Stimulated activated CD4-positive, alpha-beta T cell treated with anti-CD3 and anti-CD28 coated beads, Interleukin-12 subunit alpha, Interleukin-12 subunit beta, amount 100 ng/mL, for 4 hours (primary cell): ENCODE results near the gene PIK3CB.
"Not testable (repeated sequence)": the region's sequence is repeated elsewhere in the genome, so short reads cannot be mapped to it uniquely, and the experiment has no call there.

Experiments
- DNase-seq: peaks from one replicate; pipeline ENCODE4 v3.0.0-alpha.2; 2020

Gene PIK3CB

DNA sequence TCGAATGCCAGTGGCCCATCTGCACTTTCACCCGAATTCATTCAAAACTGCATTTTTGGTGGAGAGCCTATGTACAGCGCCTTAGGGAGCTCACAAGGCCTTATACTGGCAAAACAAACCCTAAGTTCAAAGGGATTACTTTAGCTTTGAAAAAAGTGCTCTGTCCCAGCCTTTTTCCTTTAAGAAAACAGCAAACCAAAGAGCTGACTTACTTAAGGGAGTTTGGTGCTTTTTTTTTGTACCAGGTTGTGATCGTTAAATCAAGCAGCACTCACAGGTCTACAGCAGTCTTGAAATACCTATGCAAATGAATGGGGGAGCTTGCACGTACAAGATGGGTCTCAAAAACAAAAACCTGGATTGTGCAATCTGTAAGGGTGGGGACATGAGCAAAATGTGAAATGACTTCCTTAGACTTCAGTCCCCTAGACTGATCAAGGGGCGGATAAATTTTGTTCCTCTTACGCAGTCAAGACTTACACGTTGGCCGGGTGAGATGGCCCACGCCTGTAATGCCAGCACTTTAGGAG, 11.6 kb upstream of the PIK3CB start:
- no peak for DNase-seq

DNA sequence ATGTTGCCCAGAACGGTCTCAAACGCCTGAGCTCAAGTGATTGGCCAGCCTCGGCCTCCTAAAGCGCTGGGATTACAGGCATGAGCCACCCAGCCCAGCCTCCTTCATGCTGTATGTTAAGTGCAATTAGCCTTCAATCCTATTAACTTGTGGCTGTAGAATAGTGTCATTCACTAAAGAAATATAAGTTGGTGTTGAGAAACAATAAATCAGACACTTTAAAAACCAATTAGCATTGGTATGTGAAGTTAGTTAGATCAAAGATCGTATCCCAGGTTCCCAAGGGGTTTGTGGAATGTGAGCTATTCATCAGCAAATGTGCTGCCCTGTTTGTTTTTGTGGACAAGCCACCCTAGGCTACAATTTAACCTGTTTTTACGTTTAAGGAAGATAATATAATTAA, 11.0 kb upstream of the PIK3CB start:
- DNase-seq: no peak

DNA sequence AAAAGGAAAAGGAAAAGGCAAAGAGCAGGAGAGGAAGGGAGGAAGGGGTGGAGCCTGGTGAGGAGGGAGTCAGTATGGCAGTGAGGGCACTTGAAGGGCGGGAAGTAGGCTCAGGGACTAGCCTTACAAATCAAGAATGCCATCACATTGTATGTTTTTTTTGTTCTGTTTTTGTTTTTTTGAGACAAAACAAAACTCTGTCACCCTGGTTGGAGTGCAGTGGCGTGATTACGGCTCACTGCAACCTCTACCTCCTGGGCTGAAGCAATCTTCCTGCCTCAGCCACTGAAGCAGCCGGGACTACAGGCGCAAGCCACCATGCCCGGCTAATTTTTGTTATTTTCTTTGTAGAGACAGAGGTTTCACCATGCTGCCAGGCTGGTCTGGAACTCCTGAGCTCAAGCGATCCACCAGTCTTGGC, 10.5 kb upstream of the PIK3CB start:
- no peak for DNase-seq

DNA sequence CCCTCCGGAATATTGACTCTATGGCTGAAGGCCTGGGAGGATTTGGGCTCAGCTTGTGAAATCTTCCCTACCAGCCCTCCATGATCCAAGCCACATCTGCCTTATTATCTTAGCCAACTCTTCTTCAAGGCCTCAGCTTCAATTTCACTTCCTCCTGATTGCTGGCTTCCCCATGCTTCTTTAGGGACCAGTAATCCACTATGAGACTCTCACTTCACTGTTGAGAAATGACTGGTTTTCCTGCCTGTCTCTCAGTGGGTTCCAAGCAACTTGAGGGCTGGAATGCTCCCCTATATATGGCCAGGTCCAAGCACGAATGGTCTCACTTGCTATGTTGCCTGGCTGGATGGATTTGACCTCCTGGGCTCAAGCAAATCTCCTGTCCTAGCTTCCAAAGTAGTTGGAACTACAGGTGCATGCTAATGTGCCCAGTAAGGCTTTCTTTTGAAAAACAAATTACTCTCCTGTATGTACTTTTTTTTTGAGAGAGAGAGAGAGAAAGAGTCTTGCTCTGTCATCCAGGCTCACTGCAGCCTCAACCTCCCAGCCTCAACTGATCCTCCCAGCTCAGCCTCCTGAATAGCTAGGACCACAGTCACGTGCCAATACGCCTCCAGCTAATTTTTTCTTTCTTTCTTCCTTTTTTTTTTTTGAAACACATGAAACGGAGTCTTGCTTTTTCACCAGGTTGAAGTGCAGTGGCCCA, 7.9 kb upstream of the PIK3CB start:
- DNase-seq: no peak

DNA sequence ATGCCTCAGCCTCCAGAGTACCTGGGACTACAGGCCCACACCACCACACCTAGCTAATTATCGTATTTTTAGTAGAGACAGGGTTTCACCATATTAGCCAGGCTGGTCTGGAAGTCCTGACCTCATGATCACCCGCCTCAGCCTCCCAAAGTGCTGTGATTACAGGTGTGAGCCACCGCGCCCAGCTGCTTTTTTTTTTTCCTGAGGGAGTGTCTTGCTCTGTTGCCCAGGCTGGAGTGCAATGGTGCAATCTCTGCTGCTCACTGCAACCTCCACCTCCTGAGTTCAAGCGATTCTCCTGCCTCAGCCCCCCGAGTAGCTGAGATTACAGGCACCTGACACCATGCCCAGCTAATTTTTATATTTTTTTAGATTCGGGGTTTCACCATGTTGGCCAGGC, 3.7 kb upstream of the PIK3CB start:
- DNase-seq: not testable (repeated sequence)

DNA sequence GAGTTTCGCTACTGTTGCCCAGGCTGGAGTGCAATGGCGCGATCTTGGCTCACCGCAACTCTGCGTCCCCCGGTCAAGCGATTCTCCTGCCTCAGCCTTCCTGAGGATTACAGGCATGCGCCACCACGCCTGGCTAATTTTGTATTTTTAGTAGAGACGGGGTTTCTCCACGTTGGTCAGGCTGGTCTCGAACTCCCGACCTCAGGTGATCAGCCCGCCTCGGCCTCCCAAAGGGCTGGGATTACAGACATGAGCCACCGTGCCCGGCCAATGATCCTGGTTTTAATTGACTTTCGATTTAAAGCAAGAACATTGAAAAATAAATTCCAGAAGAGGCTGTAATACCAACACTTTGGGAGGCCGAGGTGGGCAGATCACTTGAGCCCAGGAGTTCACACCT, 1.1 kb upstream of the PIK3CB start:
- DNase-seq: not testable (repeated sequence)

DNA sequence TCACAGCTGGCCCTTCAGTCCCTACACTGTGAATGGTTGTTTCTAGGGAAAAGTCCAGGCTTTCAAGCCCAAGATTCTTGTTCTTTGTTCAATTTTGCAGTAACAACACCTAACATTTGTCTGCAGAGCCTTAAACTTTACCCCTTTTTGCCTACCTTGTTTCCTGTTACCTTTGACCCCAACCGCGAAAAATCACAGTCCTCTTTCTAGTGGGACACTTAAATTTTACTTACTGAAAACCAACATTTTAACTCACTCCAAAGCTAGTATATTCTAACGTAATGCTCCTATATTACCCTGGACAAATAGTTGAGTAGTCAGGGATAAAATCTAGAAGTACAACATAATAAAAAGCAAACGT, 649 bp upstream of the PIK3CB start:
- no peak for DNase-seq

DNA sequence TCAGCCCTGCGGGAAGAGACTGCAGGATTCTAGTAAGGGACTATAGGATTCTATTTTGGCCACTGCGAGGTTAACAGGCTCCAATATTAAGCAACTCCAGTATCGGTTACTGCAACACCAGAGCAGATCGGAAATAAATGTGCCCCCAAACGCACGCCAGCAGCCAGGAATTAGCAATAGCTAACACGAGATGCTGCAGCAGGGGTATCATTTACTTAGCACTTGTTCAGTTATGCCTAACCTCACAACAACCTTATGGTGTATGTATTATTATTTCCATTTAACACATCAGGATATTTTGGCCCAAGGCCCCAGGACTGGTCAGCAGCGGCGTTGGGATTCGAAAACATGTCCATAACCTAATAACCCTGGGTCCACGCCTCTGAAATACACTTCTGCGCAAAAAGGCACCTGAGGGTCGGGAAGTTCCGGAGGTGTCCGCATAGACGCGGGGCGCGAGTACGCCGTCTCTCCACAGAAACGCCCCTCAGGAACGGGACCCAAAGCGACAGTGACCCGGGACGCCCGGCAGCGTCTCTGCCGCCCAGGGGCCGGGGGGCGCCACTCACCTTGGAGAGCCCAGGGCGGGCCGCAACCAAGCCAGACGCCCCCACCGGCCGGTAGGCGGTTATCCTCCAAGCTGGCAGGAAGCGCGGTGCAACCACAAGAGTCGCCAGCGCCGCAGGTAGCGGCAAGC, 681 bp downstream of the PIK3CB start:
- DNase-seq: peak; percentile 53

DNA sequence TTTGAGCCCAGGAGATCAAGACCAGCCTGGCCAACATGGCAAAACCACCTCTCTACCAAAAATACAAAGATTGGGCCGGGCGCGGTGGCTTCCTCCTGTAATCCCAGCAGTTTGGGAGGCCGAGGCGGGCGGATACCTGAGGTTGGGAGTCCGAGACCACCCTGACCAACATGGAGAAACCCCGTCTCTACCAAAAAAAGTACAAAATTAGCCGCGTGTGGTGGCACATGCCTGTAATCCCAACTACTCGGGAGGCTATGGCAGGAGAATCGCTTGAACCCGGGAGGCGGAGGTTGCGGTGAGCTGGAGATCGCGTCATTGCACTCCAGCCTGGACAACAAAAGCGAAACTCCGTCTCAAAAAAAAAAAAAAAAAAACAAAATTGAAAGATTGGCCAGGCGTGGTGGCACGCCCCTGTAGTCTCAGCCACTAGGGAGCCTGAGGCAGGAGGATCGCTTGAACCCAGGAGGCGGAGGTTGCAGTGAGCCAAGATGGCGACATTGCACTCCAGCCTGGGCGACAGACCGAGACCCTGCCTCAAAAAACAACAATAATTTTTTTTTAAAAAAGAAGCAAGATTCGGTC, 2.2 kb downstream of the PIK3CB start:
- DNase-seq: not testable (repeated sequence)

DNA sequence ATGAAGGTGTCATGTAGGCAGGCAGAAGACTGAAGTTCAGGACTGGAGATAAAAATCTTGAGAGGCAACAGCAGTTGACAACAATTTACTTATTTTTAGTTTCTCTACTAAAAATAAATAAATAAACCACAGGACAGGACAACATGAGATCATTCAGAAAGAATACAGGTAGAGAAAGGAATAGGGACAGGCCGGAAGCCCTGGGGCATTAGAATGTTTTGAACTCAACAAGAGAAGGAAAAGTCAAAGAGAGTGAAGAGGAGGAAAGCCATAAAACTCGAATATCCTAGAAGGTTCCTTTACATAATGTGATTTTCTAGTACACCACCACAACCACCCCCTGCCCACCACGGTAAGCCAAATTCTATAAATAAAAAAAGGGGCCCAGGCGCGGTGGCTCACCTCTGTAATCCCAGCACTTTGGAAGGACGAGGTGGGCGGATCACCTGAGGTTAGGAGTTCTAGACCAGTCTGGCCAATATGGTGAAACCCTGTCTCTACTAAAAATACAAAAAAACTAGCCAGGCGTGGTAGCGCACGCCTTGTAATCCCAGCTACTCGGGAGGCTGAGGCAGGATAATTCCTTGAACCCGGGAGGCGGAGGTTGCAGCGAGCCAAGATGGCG, 4.7 kb downstream of the PIK3CB start:
- no peak for DNase-seq

DNA sequence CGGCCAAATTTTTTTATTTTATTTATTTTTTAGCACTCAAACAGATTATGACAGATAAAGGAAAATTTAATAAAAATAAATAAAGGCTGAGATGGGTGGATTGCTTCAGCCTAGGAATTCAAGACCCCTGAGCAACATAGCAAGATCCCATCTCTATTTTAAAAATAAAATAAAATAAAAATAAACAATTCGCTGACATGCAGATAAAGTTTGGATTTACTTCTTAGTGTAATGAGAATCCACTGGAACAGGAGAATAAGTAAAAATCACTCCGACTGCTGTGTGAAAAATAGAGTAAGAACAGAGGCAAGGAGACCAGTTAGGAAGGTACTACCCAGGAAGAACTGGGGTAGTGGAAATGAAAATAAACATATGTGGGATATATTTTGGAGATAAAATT, 5.6 kb downstream of the PIK3CB start:
- DNase-seq: no peak

DNA sequence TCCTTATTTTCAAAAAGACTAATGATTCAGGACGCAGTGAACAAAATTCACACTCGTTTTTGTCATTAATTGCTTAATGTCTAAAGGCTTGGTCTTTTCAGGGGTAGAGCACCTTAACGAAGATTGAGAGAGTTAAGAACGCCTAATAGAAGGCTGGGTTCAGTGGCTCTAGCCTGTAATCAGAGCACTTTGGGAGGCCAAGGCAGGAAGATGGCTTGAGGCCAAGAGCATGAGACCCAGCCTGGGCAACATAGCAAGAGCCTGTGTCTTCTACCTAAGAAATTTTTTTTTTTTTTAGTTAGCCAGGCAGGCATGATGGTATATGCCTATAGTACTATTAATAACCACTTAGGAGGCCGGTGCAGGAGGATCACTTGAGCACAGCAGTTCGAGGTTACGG, 7.5 kb downstream of the PIK3CB start:
- DNase-seq: no peak

DNA sequence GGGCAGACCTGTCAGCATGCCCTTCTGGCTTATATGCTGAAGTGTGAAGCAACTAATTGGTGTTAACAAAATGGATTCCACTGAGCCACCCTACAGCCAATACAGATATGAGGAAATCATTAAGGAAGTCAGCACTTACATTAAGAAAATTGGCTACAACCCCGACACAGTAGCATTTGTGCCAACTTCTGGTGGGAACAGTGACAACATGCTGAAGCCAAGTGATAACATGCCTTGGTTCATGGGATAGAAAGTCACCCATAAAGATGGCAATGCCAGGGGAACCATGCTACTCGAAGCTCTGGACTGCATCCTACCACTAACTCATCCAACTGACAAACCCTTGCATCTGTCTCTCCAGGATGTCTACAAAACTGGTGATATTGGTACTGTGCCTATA, 9.4 kb downstream of the PIK3CB start:
- no peak for DNase-seq

DNA sequence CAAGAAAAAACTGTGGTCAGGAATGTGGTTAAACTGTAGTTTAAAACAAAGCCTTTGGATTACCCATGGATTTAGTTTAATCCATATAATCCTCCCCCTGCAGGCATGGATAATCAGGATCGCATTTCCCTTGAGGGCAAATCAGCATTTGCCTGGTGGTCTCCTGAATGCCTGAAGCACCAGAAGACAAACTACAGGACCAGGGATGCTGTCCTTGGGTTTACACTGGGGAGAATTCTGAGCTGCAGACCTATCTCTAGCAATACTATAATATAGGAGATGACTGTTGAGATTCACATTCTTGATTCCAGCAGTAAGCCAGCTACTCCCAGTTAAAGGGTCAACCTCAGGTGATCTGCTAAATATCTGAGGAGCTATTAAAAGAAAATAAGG, 10.6 kb downstream of the PIK3CB start:
- DNase-seq: no peak

DNA sequence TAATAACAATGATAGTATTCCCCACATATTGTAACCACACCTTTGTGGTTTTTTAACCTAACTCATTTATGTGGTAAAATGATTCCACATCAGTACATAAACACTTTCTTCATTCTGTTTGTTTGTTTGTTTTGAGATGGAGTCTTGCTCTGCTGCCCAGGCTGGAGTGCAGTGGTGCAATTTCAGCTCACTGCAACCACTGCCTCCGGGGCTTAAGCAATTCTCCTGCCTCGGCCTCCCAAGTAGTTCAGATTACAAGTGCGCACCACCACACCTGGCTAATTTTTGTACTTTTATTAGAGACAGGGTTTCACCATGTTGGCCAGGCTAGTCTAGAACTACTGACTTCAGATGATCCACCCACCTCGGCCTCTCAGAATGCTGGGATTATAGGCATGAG, 14.3 kb downstream of the PIK3CB start:
- not testable (repeated sequence) for DNase-seq

DNA sequence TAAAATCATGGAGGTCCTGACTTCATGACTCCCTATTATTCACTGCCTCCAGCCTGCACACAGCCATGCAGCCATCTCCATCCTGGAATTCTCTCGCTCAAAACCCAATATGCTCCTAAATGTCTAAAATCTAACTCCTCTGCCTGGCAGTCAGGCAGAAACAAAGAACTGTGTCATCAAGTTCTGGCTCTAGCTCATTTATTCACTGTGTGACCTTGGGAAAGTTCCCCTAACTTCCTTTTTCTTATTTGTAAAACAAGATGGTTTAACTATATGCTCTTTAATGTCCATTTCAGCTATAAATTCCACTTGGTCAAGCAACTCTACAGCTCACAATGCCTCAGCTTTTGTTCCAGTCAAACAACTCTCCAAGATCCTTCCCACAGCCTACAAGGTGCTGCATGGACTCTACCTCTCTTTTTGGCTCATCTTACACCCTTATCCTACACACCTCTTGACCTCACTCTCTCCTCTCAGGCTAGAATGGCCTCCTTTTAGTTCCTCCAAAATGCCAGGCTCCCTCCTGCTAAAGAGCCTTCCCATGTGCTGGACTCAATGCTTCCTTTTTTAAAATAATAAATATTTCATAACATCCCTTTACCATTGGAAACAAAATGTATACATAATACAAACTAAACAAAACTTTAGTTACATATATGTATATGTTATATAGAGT, 16.4 kb downstream of the PIK3CB start:
- no peak for DNase-seq

DNA sequence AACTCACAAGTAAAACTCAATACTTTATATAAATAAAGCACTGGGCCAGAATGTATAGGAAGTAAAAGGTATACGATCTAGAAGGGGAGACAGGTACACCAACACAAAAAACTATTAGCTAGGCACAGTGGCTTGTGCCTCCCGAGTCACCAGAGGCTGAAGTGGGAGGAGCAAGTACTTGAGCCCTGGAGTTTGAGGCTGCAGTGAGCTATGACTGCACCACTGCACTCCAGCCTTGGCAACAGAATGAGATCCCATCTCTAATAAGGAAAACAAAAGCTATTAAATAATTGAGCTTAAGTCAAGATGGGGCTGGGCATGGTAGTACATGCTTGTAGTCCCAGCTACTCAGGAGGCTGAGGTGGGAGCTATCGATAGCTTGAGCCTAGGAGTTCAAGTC, 17.0 kb downstream of the PIK3CB start:
- no peak for DNase-seq

DNA sequence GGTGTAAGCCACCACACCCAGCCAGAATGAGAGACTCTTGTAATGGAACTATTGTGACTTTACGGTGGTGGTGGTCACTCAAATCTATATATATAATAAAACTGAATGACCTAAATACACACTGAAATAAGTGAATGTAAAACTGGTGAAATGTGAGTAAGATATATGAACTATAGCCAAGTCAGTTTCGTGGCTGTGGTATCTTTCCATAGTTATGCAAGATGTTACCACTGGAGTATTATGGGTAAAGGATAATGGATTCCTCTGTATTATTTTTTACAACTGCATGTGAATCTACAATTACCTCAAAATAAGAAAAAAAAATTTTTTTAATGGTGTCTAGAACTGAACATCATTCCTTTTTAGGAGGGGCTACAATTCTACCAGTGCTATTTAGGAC, 21.9 kb downstream of the PIK3CB start:
- no peak for DNase-seq

DNA sequence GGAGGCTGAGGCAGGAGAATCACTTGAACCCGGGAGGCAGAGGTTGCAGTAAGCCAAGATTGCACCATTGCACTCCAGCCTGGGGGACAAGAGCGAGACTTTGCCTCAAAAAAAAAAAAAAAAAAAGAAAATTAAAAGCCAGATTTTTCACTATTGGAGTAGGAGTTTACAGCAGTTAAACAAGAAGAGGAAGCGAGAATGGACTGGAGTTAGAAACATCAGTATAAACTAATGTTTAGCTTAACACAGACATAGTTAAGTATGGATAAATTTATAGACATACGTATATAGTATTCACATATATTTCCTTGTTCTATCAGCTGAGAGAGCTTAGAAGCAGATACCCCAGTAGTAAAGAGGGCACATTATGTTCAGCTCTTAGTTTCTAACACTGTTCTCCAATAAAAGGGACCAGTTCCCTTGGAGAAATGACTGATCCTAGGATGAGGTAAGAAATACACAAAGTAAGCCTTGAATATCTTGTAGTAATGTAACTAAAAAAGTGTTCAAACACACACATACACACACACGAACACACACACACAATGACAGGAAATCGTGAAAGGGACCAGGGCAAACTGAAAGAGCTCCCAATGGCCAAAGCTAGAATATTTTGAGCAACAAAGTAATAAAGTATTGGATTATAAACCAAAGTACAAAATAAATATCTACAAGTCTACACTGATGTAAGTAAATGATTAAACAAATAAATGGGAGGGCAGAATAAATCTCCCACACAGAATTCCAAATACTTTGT, 25.1 kb downstream of the PIK3CB start:
- no peak for DNase-seq

DNA sequence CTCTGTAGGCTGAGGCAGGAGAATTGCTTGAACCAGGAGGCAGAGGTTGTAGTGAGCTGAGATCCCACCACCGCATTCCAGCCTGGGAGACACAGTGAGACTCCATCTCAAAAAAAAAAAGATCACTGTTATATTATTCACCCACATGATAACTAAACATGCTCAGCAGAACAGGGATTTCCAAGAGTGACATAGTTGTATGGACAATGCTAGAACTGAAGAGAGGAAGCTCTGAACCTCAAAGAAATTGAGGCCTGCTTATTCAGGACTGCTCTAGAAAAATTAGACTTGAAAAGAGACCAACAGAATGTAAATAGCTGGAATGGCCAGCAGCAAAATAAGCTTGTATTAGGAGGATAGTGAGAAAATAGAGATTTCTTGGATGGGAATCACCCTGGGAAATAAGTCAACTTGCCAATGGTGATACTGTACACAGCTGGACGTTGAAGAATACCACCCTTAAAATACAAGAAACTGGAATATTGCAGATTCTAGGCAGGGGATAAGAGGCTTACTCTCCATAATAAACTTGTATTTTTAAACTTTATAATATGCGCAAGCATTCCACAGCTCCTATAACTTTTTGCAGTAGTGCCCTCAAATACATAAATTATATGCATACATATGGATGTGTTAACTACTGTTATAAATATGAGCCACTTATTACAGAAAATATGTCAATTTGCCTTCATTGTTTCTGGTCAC, 28.2 kb downstream of the PIK3CB start:
- DNase-seq: no peak

DNA sequence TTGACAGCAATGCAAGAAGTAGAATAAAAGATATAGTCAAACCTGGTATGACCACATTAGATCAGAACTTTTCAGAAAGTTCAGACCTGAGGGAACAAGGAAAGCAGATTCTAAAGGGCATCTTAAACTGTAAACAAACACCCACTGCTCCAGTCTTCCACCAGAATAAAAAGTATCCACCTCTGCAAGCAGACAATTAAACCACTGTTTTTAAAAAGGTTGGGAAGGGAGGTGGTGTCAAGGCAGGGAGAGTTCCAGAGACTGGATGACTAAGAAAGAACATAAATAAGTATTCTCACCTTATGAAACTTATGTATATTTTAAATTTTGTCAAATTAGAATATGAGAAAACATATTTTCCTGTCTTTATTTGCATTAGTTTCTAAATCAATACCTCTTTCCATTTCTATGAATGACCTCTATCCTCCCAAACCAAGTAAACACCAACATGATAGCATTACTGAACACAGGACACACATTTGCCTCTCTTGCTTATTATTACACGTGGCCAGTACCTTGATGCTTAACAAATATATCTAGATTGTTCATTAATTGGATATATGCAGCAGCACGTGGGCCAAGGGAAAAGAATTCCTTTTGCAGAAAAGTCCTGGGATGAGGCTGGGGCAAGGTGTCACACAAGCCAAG, 31.6 kb downstream of the PIK3CB start:
- no peak for DNase-seq
